Measurements from ENCODE around the gene OSBPL3.

GRCh38 chr7:24936121-24936824 is 43.7 kb downstream of the OSBPL3 start:
- TF ChIP-seq, protein P1, sequence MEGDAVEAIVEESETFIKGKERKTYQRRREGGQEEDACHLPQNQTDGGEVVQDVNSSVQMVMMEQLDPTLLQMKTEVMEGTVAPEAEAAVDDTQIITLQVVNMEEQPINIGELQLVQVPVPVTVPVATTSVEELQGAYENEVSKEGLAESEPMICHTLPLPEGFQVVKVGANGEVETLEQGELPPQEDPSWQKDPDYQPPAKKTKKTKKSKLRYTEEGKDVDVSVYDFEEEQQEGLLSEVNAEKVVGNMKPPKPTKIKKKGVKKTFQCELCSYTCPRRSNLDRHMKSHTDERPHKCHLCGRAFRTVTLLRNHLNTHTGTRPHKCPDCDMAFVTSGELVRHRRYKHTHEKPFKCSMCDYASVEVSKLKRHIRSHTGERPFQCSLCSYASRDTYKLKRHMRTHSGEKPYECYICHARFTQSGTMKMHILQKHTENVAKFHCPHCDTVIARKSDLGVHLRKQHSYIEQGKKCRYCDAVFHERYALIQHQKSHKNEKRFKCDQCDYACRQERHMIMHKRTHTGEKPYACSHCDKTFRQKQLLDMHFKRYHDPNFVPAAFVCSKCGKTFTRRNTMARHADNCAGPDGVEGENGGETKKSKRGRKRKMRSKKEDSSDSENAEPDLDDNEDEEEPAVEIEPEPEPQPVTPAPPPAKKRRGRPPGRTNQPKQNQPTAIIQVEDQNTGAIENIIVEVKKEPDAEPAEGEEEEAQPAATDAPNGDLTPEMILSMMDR (IDR thresholded peaks at IDR 0.05; ENCODE audit: low read depth, low read length, missing input control): no peak
- TF ChIP-seq EGR1 (IDR thresholded peaks at IDR 0.05; ENCODE audit: low read depth in 2 of 2) (no peak), TAF1 (conservative IDR thresholded peaks at IDR 0.05) (no peak), JUND (IDR thresholded peaks at IDR 0.05) (no peak)
- TF ChIP-seq, protein P2, sequence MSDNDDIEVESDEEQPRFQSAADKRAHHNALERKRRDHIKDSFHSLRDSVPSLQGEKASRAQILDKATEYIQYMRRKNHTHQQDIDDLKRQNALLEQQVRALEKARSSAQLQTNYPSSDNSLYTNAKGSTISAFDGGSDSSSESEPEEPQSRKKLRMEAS (IDR thresholded peaks at IDR 0.05): no peak

All from liver (tissue), 3 donors.